Peyer's patch (tissue), 4 donors: ENCODE data around the gene CTRB2.

ENCODE experiments used
- CTCF ChIP-seq, 6 experiments: fragments of 450-650 bp in 4 of 6; fragments of 200-600 bp in 2 of 6; sonication (generic) in 1 of 6; IDR thresholded peaks; one replicate each; pipeline ENCODE4 v1.5.1; 2017 to 2019; ENCODE audit warnings: antibody characterized with exemption in 6 of 6, mild to moderate bottlenecking in 3 of 6, moderate library complexity in 1 of 6
- POLR2A ChIP-seq, 2 donors: fragments of 450-650 bp; IDR thresholded peaks; one replicate each; pipeline ENCODE4 v1.5.1; 2017; ENCODE audit warnings: antibody characterized with exemption in 2 of 2, mild to moderate bottlenecking in 2 of 2, moderate library complexity in 2 of 2

GRCh38 chr16:75222271-75222783 is 15.4 kb upstream of the CTRB2 start:
- TF ChIP-seq CTCF (IDR thresholded peaks at IDR 0.05), result no peak
- TF ChIP-seq POLR2A (IDR thresholded peaks at IDR 0.05), result no peak
